SHP77 treated with DMSO at 0.1 percent for 48 hours (cell line): Measurements from ENCODE around the gene LRRC66.

ENCODE experiments used
- DNase-seq: peaks from one replicate; lab custom pipeline; 2025; lab: John Stamatoyannopoulos, UW

LRRC66 gene, protein sequence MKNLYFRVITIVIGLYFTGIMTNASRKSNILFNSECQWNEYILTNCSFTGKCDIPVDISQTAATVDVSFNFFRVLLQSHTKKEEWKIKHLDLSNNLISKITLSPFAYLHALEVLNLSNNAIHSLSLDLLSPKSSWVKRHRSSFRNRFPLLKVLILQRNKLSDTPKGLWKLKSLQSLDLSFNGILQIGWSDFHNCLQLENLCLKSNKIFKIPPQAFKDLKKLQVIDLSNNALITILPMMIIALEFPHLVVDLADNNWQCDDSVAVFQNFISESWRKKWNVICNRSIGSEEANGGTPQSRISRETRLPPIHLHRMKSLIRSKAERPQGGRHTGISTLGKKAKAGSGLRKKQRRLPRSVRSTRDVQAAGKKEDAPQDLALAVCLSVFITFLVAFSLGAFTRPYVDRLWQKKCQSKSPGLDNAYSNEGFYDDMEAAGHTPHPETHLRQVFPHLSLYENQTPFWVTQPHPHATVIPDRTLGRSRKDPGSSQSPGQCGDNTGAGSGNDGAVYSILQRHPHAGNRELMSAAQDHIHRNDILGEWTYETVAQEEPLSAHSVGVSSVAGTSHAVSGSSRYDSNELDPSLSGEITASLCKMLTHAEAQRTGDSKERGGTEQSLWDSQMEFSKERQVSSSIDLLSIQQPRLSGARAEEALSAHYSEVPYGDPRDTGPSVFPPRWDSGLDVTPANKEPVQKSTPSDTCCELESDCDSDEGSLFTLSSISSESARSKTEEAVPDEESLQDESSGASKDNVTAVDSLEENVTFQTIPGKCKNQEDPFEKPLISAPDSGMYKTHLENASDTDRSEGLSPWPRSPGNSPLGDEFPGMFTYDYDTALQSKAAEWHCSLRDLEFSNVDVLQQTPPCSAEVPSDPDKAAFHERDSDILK

DNA sequence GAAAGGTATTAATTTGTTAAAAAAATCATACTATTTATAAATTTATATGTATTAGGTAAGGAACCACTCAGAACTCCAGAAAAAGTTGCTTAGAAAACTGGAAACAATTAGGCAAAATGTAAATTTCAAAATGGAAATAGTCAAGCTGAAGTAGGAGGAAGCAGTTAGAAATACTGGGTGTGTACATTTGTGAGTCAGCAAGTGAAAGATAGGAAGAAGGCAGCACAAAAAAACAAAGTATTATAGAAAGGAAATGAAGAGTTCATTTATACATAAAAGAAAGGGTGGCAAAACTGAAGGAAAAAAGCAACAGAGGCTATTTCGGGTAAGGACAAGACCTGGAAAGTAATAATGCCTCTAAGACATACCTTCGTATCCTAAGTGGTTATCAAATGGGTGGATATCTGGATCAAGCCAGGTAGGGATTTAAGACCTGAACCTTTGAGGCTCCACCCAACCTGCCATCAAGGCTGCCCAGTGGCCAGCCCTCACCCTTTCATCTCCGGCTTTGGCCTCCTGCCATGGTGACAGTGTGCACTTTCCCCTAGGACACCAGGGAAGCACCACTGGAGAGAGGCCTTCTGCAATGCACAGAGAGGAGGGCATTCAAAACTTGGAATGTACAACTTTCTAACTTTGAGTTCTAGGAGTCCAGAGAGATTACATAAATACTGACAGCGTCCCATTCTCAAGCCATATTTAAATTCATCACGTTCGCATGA, at the start of gene LRRC66:
TSS of gene LRRC66 (minus strand) at position 428 of the 722 bp plus-strand sequence. CDS start 2,750 bp downstream, outside the sequence.
- DNase-seq: no peak

DNA sequence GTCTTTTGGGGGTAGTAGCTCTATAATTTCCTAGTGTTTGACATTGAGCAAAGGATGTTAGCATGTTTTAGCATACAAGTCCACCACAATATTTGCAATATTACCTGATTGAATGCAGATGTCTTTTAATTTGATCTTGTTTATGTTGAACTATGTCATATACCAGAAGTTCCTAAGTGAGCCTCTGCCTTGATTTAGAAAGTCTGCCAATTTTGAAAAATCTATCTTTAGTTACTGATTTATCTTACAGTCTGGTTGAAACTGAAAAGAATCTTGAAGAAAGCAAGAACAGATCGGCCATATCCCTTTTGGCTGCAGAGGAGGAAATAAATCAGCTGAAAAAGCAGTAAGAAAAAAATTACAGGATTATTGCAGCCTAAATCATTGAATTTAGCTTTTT, 49.4 kb upstream of the LRRC66 start:
- DNase-seq: no peak

DNA sequence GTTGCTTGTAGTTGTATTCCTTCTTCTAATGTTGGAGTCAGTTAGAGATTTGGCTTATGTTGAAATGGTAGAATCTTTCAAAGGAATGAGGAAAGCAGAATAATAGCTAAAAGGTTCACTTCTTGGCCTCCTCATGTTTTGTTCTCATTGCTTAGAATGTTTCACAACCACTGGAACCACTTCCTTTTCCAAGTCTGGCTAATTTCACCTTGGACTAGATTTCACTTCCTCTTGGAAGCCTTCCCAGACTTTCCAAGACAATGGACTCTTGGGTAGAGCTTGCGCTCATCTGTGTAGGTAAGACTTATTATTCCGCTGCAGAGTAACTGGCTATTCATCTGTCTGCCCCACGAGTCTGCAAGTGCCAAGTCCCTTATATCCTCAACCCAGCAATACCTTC, 39.2 kb upstream of the LRRC66 start:
- DNase-seq: no peak

DNA sequence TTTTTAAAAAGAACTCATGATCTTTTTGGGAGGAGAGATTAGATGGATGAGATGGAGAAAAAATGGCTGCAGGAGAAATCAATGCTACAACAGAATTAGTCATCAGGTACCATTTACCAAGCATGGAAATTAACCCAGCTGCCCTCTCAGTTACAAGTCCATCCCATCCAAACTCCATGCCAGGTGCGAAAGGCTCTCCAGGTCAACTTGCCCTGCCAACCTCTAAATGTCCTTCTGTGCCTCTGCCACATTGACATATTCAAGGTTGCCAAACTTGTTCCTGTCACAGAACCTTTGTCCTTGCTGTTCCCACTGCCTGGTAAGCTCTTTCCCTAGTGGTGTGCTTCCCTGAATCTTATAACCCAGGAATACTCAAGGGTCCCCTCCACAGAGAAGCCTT, 38.1 kb upstream of the LRRC66 start:
- no peak for DNase-seq

DNA sequence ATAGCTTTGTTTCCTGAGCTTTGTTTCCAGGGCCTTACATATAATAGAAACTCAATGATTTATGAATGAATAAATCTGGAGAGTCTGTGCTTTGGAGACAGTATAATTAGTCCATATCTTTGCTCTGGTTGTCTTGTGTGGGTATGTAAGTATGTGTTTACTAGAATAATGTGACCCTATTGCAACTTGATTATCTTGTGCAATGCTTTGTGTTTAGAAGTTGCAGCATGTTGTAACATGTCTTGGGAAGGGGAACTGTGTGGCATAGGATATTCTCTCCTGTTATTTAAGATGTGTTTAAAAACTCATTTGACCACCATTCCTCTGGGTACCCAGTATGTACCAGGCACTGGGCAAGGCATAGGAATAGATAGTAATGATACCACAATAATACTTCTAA, 37.0 kb upstream of the LRRC66 start:
- no peak for DNase-seq

DNA sequence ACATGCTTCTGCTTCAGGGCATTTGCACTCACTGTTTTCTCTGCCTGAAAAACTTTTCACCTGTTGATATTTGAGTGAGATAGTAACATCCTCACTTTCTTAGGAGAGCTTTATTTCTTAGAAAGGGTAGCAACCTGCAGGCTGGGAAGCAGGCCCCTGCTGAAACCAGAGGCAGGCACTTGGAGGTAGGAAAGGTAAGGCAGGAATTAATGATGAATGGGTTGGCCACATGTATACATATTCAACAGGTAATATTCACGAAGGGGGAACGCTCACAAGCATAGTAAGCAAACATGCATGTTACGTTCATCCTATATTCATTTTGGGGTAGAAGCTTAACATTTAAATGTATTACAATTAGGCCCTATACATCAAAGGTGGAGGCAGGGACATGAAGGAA, 34.1 kb upstream of the LRRC66 start:
- no peak for DNase-seq

DNA sequence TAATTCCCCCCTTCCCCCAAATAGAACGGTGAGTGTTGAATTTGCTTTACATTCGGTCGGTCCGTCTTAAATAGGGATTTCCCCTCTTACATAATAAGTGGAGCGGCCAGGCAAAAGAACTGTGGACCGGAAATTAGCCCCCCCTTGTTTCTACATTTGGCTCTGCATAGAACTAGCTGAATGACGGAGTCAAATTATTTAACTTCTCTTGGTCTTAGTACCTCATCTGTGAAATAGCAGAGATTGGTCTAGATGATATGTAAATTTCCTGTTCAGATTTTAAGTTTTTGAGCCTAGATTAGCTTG, 32.3 kb upstream of the LRRC66 start:
- no peak for DNase-seq

DNA sequence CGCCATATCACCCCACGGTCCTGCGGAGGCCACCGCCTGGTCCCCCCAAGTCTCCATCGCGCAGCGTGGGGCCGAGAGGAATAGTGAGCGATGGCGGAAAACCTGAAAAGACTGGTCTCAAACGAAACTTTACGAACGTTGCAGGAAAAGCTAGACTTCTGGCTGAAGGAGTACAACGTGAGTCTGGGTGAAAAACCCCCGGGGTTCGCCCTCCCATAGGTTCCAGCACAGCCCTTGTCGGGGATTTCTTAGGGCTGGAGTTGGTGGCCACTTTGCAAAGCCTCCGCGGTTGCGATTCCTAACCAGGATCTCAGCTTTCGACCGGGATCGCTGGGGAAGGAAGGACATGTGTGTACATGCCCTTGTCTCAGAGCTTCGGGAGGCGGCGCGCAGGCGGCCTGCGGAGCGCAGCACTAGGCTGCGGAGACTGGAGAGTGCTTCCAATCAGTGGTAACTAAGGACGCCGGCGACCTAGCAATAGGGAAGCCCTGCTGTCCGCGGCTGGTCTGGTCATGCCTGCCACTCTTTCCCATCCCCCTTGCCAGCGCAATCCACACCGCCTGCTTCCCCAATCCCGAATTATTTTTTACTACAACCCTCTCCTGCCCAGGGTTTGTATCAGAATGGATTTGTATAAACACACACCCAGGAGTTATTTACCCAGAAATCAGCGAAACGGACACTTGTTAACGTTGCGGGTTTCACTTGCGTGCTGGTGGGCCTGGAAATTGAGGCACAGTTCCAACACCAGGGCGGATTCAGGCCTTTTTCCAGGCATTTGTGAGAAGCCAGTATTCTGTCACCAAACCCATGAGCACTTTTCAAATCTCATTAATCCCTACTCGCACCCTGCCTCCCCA, 31.7 kb upstream of the LRRC66 start:
- no peak for DNase-seq

DNA sequence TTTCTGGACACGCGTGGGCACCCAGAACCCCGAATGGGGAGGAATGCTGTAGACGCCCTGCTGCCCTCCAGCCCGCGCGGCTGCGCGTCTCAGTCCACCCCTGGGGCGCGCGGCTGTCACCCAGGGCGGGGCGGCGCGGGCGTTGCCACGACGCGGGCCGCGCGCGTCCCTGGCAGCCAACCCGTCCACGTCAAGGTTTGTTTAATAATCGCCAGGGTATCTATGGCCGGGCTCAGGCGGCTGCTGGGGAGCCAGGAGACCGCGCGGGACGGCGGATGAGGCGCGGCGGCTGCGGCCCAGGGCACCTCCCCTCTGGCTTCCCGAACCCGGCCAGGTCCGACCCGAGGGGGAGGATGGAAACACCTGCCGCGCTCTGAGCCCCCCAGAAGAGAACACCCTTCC, 31.1 kb upstream of the LRRC66 start, which contains the start of gene SPATA18:
TSS of gene SPATA18 (plus strand) at position 92 of the 402 bp plus-strand sequence. CDS start 401 bp downstream, outside the sequence.
- DNase-seq: no peak

DNA sequence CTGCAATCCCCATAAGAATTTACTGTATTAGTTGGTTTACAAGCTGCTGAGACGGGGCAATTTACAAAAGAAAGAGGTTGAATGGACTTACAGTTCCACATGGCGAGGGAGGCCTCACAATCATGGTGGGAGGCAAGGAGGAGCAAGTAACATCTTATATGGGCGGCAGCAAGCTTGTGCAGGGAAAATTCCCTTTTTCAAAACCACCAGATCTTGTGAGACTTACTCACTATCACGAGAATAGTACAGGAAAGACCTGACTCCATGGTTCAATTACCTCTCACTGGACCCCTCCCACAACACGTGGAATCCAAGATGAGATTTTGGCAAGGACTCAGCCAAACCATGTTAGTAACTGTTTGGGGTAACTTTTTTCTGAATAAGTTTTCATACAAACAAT, 29.1 kb upstream of the LRRC66 start:
- DNase-seq: no peak

DNA sequence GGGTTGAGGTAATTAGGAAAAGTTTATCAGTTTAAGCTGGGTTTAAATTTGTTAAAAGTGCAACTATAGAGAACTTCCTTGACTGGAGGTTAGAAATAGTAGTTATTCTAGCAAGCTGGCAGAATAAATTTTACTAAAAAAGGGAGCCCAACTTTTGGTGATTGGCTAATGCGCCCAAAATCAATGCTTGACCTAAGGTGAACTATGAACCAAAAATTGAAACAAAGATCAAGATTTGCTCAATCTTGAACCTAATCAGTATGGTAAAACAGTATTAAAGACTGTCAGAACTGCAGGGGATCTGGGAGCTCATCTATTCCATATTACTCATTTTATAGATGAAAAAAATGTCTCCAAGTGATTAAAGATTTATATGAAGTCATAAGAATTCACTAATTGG, 24.9 kb upstream of the LRRC66 start:
- DNase-seq: no peak

DNA sequence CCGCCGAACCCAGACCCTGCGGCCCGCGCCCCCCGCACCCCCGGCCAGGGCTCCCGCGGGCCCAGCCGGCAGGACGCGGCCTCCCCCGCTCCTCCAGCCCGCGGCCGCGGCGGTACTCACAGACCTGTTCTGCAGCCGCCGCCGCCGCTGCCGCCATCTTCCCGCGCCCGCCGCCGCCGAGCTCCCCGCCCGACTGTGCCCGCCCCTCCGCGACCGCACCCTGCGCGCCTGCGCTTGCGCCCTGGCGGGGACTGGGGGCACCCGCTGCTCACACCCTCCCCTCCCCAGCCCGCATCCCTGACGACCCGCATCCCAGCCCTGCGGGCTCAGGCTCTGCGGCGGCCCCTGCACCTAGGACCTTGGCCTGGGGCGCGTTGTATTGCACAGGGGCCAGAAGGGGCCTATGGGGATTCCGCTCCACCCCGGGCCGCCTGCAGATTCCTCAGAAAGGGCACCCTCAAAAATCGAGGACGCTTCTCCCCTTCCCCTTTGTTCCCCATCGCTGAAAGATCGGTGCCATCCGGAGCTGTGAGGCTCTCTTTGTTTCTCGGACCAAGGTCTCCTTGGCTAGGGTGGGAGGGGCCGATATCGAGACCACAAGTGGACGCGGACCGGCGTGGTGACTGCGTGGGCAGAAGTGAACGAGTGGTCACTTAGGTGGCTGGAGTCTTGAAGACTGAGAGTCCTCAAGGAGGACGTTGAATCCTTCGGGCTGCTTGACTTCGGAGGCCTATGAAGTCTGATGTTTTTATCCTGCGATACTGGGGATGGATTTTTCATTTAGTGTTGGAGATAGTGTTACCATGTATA, 18.1 kb upstream of the LRRC66 start, which contains the start of gene SGCB:
TSS of gene SGCB (minus strand) at position 197 of the 810 bp plus-strand sequence. CDS start at position 157, 40 bp downstream.
- DNase-seq: peak; percentile 48

DNA sequence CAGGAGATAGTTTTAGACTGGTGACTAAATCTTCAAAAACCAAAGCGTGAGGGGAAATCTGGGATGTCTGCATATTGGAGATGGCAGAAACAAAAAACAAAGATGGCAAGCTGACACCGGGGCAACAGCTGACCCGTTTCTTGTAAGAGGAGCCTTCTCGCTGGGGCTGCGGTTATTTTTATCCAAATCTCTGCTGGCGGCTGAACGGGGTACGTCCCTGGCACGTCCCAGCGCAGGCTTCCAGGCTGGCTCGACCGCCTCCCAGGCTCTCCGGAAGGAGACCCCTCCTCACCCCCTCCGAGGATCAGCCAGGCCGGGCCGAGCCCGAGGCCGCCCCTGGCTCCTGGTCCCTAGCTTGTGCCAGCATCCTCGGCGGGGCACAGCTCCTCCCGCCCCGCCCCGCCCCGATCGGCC, 17.5 kb upstream of the LRRC66 start:
- peak; percentile 39 for DNase-seq

DNA sequence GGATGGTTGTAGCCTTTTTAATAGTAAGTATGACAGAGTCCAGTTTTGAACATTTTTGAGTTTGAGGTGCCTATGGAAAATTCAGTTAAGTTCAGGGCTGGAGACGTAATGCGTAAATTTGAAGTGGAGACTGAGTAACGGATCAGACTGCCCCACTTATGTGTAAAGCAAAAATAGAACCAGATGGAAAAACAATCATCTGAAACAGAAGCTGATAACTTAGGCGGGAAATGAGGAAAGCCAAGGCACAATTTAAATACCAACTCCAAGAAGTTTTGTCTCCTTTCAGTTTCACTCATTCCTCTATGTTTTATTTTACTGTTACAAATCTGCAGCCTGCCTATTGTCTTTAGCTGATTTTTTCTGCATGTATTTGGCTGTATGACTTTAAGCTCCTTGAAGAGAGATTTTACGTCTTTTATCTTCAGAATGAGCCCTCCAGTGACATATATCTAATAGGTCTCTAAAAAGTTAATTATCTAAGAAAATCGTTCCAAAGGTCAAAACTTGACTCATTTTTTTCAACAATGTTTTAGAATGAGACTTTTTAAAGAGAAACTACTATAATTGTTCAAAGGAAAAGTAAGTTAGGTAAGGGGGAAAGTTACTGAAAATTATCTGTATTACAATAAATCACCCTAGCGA, 16.8 kb upstream of the LRRC66 start:
- DNase-seq: no peak

DNA sequence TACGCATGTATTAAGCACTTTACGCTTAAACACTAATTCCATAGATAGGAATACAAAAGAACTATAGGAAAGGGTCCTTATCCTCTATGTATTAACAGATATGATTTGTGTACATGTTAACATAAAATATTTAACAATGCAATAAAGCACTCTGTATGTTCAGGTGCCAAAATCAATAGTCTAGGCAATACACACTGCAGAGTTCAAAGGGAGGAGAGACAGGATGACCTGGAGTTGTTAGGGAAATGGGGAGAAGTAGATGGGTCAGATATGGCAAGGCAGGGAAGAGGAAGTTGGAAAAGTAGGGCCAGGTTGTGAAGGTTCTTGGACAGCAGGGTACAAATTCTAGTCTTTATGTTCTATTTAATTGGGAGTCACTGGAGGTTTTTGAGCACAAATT, 15.0 kb upstream of the LRRC66 start:
- DNase-seq: no peak

DNA sequence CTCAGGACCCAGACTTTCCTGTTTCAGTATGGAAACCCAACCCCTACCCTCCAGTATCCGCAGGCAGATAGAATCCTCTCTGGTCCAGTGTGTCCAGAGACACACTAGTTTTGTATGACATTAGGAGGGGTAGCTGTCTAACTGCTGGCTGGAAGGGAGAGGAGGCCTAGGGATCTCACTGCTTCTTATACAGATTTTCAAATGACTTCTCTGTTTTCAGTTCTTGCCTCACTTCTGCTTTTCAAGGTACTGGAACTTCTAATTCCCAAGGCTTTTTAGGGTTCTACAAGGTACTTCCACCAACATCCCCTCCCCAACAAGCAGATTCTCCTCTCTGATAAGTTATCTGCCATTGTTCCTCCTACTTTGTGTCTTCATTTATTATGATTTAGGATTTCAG, 11.8 kb upstream of the LRRC66 start:
- DNase-seq: no peak

DNA sequence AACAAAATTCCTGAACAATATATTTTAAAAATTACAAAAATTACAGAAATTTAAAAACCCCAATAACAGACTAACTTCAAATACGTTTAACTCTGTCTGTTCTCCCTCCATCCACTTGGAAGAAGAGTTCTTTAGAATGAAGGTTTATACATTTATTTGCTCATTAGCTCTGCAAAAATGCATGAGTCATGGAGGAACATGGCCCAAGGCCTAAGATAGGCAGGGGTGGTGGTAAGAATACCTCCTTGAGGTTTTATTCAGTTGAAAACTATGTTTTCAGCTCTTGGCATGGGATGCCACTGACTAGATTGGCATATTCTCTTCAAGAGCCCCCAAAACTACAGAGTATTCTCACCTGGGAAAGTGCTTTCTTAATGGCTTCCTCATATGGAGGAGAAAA, 8.8 kb upstream of the LRRC66 start:
- DNase-seq: no peak

DNA sequence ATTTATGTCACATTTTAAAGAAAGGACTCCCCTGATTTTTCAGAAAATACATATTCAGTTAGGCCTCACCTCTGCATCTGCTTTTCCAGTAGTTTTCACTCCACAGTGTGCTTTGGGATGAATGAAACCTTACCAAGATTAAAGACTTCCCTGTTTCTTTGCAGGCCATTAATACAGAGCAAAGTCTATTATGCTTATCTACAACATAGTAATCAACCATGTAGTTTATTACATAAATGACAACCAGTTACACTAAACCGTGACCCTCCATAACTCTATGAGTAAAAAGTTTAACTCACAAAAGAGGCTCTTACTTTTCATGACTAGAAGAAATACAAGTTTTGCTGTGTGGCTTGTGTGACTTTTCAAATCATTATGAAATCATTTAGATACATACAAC, 2.3 kb downstream of the LRRC66 start:
- DNase-seq: no peak

DNA sequence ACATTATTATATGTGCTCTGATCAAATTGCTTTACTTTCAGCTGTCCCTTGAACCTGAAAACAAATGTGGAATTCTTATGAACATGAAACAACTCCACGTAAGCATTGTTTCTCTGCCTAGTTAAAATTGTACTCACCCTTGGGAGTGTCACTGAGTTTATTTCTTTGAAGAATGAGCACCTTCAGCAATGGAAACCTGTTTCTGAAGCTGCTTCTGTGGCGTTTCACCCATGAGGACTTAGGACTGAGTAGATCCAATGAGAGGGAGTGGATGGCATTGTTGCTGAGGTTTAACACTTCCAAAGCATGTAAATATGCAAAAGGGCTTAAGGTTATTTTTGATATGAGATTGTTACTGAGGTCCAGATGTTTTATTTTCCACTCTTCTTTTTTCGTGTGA, 3.2 kb downstream of the LRRC66 start:
- DNase-seq: no peak

DNA sequence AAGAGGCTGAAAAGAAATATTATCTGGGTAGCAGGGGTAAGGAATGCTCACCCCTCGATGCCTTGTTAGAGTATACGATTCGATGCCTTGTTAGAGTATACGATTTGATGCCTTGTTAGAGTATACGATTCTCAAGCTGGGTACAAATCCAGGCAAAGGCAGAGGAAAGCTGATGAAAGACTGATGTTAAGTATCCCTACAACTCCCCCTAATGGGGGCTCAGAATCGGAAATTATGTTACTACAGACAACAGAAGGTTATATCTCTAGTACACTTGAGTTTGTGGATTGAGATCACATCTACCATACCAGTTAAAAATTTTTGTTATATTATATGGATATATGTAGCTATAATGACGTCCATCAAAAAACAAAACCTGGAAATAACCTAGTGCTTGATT, 4.8 kb downstream of the LRRC66 start:
- peak; percentile 10 for DNase-seq
